GM18505 (cell line): Measurements from ENCODE around the gene C1QTNF3.
"Not testable (repeated sequence)": the region's sequence is repeated elsewhere in the genome, so short reads cannot be mapped to it uniquely, and the experiment has no call there.

Experiments used
- ATAC-seq: cut with Tn5 transposase; IDR thresholded peaks from one replicate; pipeline ENCODE4 v1.9.1; 2021; ENCODE audit not compliant: unreplicated experiment
- POLR2A ChIP-seq: IDR thresholded peaks from 4 replicates; pipeline ENCODE4 v1.6.1; 2011; ENCODE audit warnings: borderline replicate concordance; ENCODE audit not compliant: insufficient read depth, insufficient read length; ENCODE audit errors: extremely low read depth

Gene C1QTNF3

GRCh38 chr5:34021334-34021733, 21.7 kb downstream of the C1QTNF3 start:
- ATAC-seq: no peak
- TF ChIP-seq POLR2A: no peak

GRCh38 chr5:34020726-34021125, 22.3 kb downstream of the C1QTNF3 start:
- ATAC-seq: no peak
- TF ChIP-seq POLR2A: no peak

GRCh38 chr5:34017254-34017653, 25.8 kb downstream of the C1QTNF3 start:
- no peak for TF ChIP-seq POLR2A
- ATAC-seq: no peak

- no peak for ATAC-seq
- no peak for TF ChIP-seq POLR2A
Measured at GRCh38 chr5:34016750-34017149, 26.3 kb downstream of the C1QTNF3 start.

GRCh38 chr5:34016222-34016621, 26.8 kb downstream of the C1QTNF3 start:
- ATAC-seq: no peak
- no peak for TF ChIP-seq POLR2A

GRCh38 chr5:34015120-34015822, 27.7 kb downstream of the C1QTNF3 start:
- ATAC-seq: no peak
- no peak for TF ChIP-seq POLR2A

- ATAC-seq: no peak
Measured at GRCh38 chr5:34014626-34015025, 28.4 kb downstream of the C1QTNF3 start.

GRCh38 chr5:34013547-34013946, 29.5 kb downstream of the C1QTNF3 start:
- no peak for ATAC-seq
- TF ChIP-seq POLR2A: no peak

More at GRCh38 chr5:34014626-34015025, 28.4 kb downstream of the C1QTNF3 start:
- TF ChIP-seq POLR2A: no peak

GRCh38 chr5:34012791-34013190, 30.2 kb downstream of the C1QTNF3 start:
- TF ChIP-seq POLR2A: no peak
- ATAC-seq: no peak

GRCh38 chr5:34011536-34011935, 31.5 kb downstream of the C1QTNF3 start:
- no peak for ATAC-seq

GRCh38 chr5:34010146-34010545, 32.9 kb downstream of the C1QTNF3 start:
- not testable (repeated sequence) for ATAC-seq

More at GRCh38 chr5:34011536-34011935, 31.5 kb downstream of the C1QTNF3 start:
- no peak for TF ChIP-seq POLR2A

GRCh38 chr5:34009610-34010009, 33.4 kb downstream of the C1QTNF3 start:
- ATAC-seq: no peak

GRCh38 chr5:34008802-34009201, 34.2 kb downstream of the C1QTNF3 start:
- ATAC-seq: no peak

More at GRCh38 chr5:34009610-34010009, 33.4 kb downstream of the C1QTNF3 start:
- no peak for TF ChIP-seq POLR2A

More at GRCh38 chr5:34008802-34009201, 34.2 kb downstream of the C1QTNF3 start:
- TF ChIP-seq POLR2A: no peak
